GM12801 (cell line): ENCODE results near the gene JARID2.

Experiments used
- TF ChIP-seq, protein P1 (sequence below): IDR thresholded peaks from one replicate; pipeline ENCODE4 v1.5.1; 2011; ENCODE audit warnings: control low read depth; ENCODE audit not compliant: insufficient read length; ENCODE audit errors: extremely low read depth

The JARID2 gene

DNA sequence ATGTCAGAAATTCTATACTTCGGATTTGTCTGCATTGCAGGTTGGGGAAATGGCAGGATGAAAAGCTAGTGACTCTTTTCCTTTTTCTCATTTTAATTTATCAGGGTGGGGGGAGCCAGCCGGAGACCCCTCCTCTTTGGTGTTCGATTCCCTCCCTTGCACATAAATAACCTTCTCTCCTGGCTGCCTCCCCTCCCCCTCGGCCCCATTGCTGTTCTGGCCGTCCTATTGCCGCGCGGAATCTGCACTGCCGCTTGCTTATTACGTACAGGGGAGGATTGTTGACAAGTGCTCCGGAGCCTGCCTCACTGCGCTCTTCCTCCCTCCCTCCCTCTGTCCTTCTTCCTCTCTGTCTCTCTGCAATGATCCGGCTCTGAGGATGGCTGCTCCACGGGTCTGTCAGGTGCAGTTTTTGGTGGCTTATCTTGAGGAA, 154.7 kb downstream of the JARID2 start:
- TF ChIP-seq, protein P1, sequence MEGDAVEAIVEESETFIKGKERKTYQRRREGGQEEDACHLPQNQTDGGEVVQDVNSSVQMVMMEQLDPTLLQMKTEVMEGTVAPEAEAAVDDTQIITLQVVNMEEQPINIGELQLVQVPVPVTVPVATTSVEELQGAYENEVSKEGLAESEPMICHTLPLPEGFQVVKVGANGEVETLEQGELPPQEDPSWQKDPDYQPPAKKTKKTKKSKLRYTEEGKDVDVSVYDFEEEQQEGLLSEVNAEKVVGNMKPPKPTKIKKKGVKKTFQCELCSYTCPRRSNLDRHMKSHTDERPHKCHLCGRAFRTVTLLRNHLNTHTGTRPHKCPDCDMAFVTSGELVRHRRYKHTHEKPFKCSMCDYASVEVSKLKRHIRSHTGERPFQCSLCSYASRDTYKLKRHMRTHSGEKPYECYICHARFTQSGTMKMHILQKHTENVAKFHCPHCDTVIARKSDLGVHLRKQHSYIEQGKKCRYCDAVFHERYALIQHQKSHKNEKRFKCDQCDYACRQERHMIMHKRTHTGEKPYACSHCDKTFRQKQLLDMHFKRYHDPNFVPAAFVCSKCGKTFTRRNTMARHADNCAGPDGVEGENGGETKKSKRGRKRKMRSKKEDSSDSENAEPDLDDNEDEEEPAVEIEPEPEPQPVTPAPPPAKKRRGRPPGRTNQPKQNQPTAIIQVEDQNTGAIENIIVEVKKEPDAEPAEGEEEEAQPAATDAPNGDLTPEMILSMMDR = no peak

DNA sequence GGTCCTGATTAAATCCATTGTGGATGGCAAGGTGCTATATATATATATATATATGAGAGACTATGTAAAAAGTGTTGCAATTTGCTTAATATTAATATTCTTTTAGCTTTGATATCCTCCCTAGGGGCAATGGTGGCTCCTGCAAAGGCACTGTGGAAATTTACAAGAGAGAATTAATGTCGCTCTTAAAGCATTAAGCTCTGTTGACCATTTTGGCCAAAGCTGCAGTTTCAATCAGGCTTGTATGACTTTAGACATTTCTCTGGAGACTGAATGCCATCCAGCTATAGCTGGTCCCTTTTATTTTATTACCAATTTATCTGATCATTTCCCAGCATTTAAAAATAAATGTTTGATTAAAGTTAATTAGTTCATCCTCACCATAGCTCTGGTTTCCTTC, 155.3 kb downstream of the JARID2 start:
- TF ChIP-seq, protein P1 = no peak

DNA sequence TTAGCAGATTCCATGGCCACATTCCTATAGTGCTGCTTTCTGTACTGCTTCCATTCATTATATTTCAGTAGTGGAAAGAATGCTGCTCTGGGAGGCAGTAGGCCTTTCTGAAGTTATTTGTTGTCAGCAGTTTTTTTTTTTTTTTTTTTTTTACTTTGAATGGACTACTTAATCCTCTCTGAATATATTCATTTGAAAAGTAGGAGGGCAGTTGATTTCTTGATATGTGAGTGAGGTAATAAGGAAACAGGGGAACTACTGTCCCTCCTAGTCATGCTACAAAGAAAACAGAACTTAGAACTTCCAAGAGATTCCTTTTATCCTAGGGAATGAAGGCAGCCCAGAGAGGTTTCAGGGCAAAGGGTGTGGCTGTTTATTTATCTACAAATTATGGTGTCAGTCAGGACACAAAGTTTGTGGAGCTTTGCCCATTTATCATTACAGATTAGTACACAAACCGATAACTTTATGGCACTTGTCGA, 155.9 kb downstream of the JARID2 start:
- TF ChIP-seq, protein P1 = no peak

DNA sequence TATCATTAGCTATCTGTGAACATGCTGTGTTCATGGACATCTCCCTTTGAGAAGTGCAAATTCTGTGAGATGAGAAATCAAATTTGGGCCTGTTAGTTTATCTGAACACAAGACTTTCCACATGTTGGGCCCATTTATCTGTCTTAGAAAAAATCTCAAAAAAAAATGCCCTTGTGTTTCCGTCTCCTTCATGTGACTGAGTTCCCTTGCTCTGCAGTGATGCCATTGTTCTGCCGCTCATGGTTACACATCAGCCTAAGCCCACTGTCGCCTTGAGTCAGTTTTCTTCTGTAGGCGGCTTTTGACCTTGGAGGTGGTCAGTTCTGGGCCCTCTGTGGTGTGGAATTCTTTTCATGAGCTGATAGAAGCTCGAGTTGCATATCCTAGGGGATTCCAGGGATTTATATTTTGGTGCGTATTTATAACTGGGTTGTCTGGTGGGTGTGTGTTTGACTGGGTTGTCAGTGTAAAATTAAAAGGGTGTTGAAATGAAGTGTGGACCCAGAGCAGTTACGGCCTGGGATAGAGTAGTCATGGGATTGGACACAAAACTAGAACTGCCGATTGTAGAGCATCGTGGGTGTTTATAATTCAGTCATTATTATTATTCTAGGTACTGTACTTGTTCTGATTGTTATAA, 156.7 kb downstream of the JARID2 start:
- TF ChIP-seq, protein P1 = no peak

DNA sequence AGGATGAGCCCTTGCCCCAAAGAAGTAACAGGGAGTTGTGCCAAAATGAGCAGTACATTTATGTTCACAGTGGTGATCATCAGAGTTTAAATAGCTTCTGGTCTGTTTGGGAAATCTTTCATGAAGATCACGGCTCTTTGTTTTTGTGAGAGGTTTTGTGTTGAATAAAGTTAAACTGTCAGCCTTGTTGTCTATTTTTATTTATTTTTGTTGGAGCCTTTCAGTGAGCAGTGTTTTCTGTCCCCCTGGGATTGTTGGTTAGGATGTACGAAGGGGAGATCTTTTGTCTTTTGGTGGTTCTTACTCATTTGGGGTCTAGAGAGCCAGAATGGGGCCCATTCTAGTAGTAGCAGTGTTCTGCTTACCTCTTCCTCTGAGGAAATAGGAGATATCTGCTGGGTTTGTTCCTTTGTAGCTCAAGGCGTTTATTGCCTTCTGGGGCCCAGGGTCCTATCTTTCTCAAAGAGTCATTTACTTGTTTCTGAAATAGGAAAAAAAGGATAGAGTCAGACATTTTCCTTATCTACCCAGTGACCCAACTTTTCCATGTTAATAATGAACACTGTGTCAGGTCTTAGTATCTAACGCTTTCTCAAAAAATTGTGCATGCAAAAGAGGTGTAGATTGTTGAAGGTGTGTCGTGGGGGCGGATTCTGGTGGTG, 157.4 kb downstream of the JARID2 start:
- TF ChIP-seq, protein P1 = no peak

DNA sequence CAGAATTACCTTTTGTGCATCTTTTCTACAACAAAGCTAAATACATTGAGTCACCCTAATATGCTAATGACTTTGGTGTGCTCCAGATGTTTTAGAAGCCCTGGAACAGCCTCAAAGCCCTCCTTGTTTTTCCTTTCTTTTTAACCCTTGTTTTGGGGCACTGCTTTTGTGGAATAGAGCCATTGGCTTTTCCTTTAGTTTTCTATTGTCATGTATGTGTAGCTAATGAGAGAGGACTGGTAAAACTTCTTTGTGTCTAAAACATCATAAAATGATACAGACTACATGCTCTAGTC, 158.8 kb downstream of the JARID2 start:
- TF ChIP-seq, protein P1 = no peak

DNA sequence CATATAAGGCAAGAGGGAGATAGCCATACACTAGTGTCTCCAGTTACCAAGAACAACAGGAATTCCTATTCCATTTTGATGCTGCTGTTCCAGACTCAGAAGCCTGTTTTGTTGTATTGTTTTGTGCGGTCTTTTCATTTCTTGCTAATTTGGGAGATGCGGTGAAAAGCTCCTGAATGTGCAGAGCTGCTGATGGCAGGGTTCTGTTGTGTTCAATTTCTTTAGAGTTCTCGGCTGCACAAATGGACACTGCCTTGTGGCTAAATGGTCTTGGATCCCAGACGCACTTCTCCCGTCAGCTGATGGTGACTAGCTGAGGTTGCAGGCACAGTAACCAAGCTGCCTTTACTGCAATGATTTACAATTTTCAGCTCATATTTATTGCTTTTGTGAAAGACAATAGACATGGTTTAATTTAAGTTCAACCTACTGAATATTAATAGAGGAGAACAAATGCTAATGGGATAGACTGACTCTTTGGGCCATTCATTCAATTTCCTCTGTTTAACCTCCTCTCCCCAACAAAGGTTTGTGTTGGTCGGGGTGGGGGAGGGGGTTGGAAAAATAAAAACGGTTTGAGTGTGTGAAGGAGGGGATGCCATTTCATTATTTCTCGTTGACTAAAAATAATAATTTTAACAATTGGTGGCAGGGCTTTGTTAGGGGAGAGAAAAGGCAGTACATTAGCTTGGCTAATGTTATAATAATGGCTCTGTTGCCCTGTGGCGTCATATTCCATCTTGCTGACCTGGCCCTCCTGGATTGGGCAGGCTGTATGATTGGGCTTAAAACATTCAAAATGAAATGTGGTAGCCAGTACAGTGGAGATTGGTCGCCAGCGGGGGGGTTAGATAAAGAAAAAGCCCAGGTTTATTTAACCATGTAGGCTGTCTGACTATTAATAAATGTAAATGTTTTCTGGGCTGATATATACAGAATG, 159.5 kb downstream of the JARID2 start:
- TF ChIP-seq, protein P1 = no peak
